NCI-H187 treated with DMSO at 0.1 percent for 48 hours (cell line): ENCODE results near the gene IKZF1.

Experiments
- DNase-seq: peaks from one replicate; lab custom pipeline; 2025; lab: John Stamatoyannopoulos, UW

IKZF1 gene

GRCh38 chr7:50304129-50304910 is at the start of gene IKZF1:
TSS of gene IKZF1 (plus strand) at chr7:50304716. CDS start at chr7:50319062, 14,346 bp downstream.
- no peak for DNase-seq

GRCh38 chr7:50261593-50261992 is 42.9 kb upstream of the IKZF1 start:
- DNase-seq = no peak

- DNase-seq = no peak
These were observed 42.1 kb upstream of the IKZF1 start for GRCh38 chr7:50262446-50262845.

GRCh38 chr7:50262916-50263690 is 41.4 kb upstream of the IKZF1 start:
- no peak for DNase-seq

- no peak for DNase-seq
These were observed 39.6 kb upstream of the IKZF1 start for GRCh38 chr7:50264908-50265307.

GRCh38 chr7:50265968-50266634 is 38.4 kb upstream of the IKZF1 start:
- DNase-seq = no peak

- no peak for DNase-seq
These were observed 37.7 kb upstream of the IKZF1 start for GRCh38 chr7:50266635-50267386.

- DNase-seq = no peak
These were observed 36.9 kb upstream of the IKZF1 start for GRCh38 chr7:50267525-50268041.

- DNase-seq = no peak
These were observed 36.3 kb upstream of the IKZF1 start for GRCh38 chr7:50268223-50268622.

GRCh38 chr7:50268990-50269389 is 35.5 kb upstream of the IKZF1 start:
- no peak for DNase-seq

- no peak for DNase-seq
These were observed 33.9 kb upstream of the IKZF1 start for GRCh38 chr7:50270531-50271018.

GRCh38 chr7:50272808-50273207 is 31.7 kb upstream of the IKZF1 start:
- no peak for DNase-seq

GRCh38 chr7:50273301-50273700 is 31.2 kb upstream of the IKZF1 start:
- DNase-seq = no peak

GRCh38 chr7:50273870-50274269 is 30.6 kb upstream of the IKZF1 start:
- DNase-seq = no peak

GRCh38 chr7:50274361-50274760 is 30.2 kb upstream of the IKZF1 start:
- DNase-seq = no peak

GRCh38 chr7:50275430-50275829 is 29.1 kb upstream of the IKZF1 start:
- no peak for DNase-seq

GRCh38 chr7:50276483-50276882 is 28.0 kb upstream of the IKZF1 start:
- no peak for DNase-seq

GRCh38 chr7:50278120-50278519 is 26.4 kb upstream of the IKZF1 start:
- no peak for DNase-seq

- no peak for DNase-seq
These were observed 22.7 kb upstream of the IKZF1 start for GRCh38 chr7:50281680-50282445.

- no peak for DNase-seq
These were observed 21.5 kb upstream of the IKZF1 start for GRCh38 chr7:50282813-50283605.
